Astrocyte of the cerebellum (primary cell): ENCODE measurements around the gene DPY19L2.

Source experiments
- DNase-seq: peaks from one replicate; pipeline ENCODE4 v3.0.0-alpha.2; 2011; ENCODE audit warnings: low read depth
- H3K4me3 ChIP-seq: 2 replicates; pipeline ENCODE4 v1.5.1; 2011; ENCODE audit warnings: mild to moderate bottlenecking, low read depth, low read length, moderate library complexity
- in situ Hi-C: cut with HindIII; loops from 2 replicates; pipeline ENCODE4 v1.10.0; 2017; ENCODE audit warnings: low sequenced_read_pairs
- TF ChIP-seq, protein P1 (sequence below): IDR thresholded peaks from 2 replicates; pipeline ENCODE4 v1.5.1; 2012; ENCODE audit warnings: low read length, low read depth, moderate library complexity, mild to moderate bottlenecking; ENCODE audit errors: missing control alignments

The DPY19L2 gene

DNA sequence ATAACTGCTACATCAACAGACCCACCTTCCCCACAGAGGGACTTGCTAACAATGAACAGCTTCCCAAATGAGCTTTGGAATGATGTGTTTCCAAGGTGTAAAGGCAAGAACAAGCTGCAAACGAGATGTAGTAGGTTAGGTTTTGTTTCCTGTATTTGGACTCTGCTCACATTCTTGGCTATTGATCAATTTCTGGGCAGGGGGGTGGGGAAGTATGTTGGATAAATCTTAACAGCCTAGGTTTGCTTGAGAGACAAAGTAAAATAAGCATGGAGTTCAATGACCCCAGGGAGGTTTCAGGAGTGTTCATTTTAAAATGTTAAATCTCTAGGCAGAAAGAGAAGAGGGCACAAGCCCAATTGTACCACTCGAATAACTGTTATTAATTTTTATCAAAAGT lies 146.6 kb downstream of the DPY19L2 start:
- no peak for DNase-seq
- TF ChIP-seq, protein P1, sequence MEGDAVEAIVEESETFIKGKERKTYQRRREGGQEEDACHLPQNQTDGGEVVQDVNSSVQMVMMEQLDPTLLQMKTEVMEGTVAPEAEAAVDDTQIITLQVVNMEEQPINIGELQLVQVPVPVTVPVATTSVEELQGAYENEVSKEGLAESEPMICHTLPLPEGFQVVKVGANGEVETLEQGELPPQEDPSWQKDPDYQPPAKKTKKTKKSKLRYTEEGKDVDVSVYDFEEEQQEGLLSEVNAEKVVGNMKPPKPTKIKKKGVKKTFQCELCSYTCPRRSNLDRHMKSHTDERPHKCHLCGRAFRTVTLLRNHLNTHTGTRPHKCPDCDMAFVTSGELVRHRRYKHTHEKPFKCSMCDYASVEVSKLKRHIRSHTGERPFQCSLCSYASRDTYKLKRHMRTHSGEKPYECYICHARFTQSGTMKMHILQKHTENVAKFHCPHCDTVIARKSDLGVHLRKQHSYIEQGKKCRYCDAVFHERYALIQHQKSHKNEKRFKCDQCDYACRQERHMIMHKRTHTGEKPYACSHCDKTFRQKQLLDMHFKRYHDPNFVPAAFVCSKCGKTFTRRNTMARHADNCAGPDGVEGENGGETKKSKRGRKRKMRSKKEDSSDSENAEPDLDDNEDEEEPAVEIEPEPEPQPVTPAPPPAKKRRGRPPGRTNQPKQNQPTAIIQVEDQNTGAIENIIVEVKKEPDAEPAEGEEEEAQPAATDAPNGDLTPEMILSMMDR = no peak
- in situ Hi-C loops = no loop called here
- H3K4me3 ChIP-seq = no peak overlapping the region
